GM21515 (cell line): ENCODE data around the gene NPAS3.

ENCODE experiments used
- ATAC-seq: cut with Tn5 transposase; IDR thresholded peaks from one replicate; pipeline ENCODE4 v1.9.1; 2021; ENCODE audit not compliant: unreplicated experiment

The NPAS3 gene

GRCh38 chr14:33464254-33464962 is 525.7 kb downstream of the NPAS3 start:
- no peak for ATAC-seq

- ATAC-seq: no peak
Measured at GRCh38 chr14:33465846-33466700, 527.4 kb downstream of the NPAS3 start.

- no peak for ATAC-seq
Measured at GRCh38 chr14:33467971-33468370, 529.3 kb downstream of the NPAS3 start.

- ATAC-seq: no peak
Measured at GRCh38 chr14:33469898-33470297, 531.2 kb downstream of the NPAS3 start.

- no peak for ATAC-seq
Measured at GRCh38 chr14:33471776-33472175, 533.1 kb downstream of the NPAS3 start.

GRCh38 chr14:33475623-33476022 is 536.9 kb downstream of the NPAS3 start:
- ATAC-seq: no peak

- no peak for ATAC-seq
Measured at GRCh38 chr14:33477797-33478196, 539.1 kb downstream of the NPAS3 start.

GRCh38 chr14:33480071-33480886 is 541.6 kb downstream of the NPAS3 start:
- no peak for ATAC-seq

- no peak for ATAC-seq
Measured at GRCh38 chr14:33480887-33481184, 542.2 kb downstream of the NPAS3 start.

GRCh38 chr14:33483110-33483509 is 544.4 kb downstream of the NPAS3 start:
- ATAC-seq: no peak

GRCh38 chr14:33483541-33483940 is 544.9 kb downstream of the NPAS3 start:
- no peak for ATAC-seq

- no peak for ATAC-seq
Measured at GRCh38 chr14:33484264-33484663, 545.6 kb downstream of the NPAS3 start.

- ATAC-seq: no peak
Measured at GRCh38 chr14:33486332-33486890, 547.7 kb downstream of the NPAS3 start.

GRCh38 chr14:33488582-33488981 is 549.9 kb downstream of the NPAS3 start:
- no peak for ATAC-seq

- no peak for ATAC-seq
Measured at GRCh38 chr14:33490555-33490954, 551.9 kb downstream of the NPAS3 start.

- no peak for ATAC-seq
Measured at GRCh38 chr14:33491112-33491511, 552.4 kb downstream of the NPAS3 start.

GRCh38 chr14:33492491-33492890 is 553.8 kb downstream of the NPAS3 start:
- ATAC-seq: no peak

- no peak for ATAC-seq
Measured at GRCh38 chr14:33493266-33493665, 554.6 kb downstream of the NPAS3 start.

- no peak for ATAC-seq
Measured at GRCh38 chr14:33493990-33494389, 555.3 kb downstream of the NPAS3 start.

GRCh38 chr14:33499687-33500086 is 561.0 kb downstream of the NPAS3 start:
- no peak for ATAC-seq
